Measurements from ENCODE around the gene CA9. TPM values are rescaled to one million over a fixed set of nuclear protein-coding genes. Genes with fewer than 3 reads are reported as not detected.

Gene CA9
- total and polyA plus RNA-seq, 2 donors from 2014 or later = 0.67 to 0.85 TPM

- peaks cover 32 to 99% (median 88%) of the 10 kb centered on the region in 3 donors for H3K36me3 ChIP-seq (ENCODE audit: control insufficient read depth in 2 of 3, insufficient read depth in 3 of 3, low read length in 3 of 3)
- no peaks in the 10 kb centered on the region for H3K4me1 ChIP-seq (ENCODE audit: control insufficient read depth in 2 of 3, insufficient read depth in 2 of 3, low read depth in 1 of 3, low read length in 3 of 3)
- no peaks in the 10 kb centered on the region for H3K27me3 ChIP-seq (ENCODE audit: control insufficient read depth, insufficient read depth, low read length)
- intact Hi-C loops (cut with DNase I) = no loop called here
- no peak for TF ChIP-seq CTCF (IDR thresholded peaks at IDR 0.05; ENCODE audit: borderline replicate concordance, extremely low read depth, insufficient read depth)
- H3K27ac ChIP-seq (ENCODE audit: low read depth in 2 of 2, low read length in 2 of 2) = no peak overlapping the region
- DNase-seq (no peak), FAIRE-seq (no peak)
- no peak overlapping the region for H3K9ac ChIP-seq (ENCODE audit: low read length in 3 of 3)
- H3K9me3 ChIP-seq (ENCODE audit: control insufficient read depth in 2 of 3, insufficient read depth in 1 of 3, low read length in 3 of 3) = no peaks in the 10 kb centered on the region
- H3K4me3 ChIP-seq (ENCODE audit: low read length in 3 of 3) = no peak overlapping the region
These were observed 45.8 kb downstream of the CA9 start for GRCh38 chr9:35719546-35719945.

- H3K4me1 ChIP-seq (ENCODE audit: control insufficient read depth in 2 of 3, insufficient read depth in 2 of 3, low read depth in 1 of 3, low read length in 3 of 3) = peaks cover 2 to 21% (median 18%) of the 10 kb centered on the region in 3 donors
- no peak for FAIRE-seq
- no peak overlapping the region for H3K4me3 ChIP-seq (ENCODE audit: low read length in 3 of 3)
- no peaks in the 10 kb centered on the region for H3K27me3 ChIP-seq (ENCODE audit: control insufficient read depth, insufficient read depth, low read length)
- no peak overlapping the region for H3K9ac ChIP-seq (ENCODE audit: low read length in 3 of 3)
- H3K9me3 ChIP-seq (ENCODE audit: control insufficient read depth in 2 of 3, insufficient read depth in 1 of 3, low read length in 3 of 3) = no peaks in the 10 kb centered on the region
- no peak for TF ChIP-seq CTCF (IDR thresholded peaks at IDR 0.05; ENCODE audit: borderline replicate concordance, extremely low read depth, insufficient read depth)
- no peak for DNase-seq
- intact Hi-C loops (cut with DNase I) = no loop called here
- H3K36me3 ChIP-seq (ENCODE audit: control insufficient read depth in 2 of 3, insufficient read depth in 3 of 3, low read length in 3 of 3) = peaks cover 29 to 68% (median 59%) of the 10 kb centered on the region in 3 donors
- H3K27ac ChIP-seq (ENCODE audit: low read depth in 2 of 2, low read length in 2 of 2) = no peak overlapping the region
These were observed 49.7 kb downstream of the CA9 start for GRCh38 chr9:35723426-35723825.

GRCh38 chr9:35723908-35724307 lies 50.2 kb downstream of the CA9 start:
- intact Hi-C loops (cut with DNase I) = no loop called here
- no peak for TF ChIP-seq CTCF (IDR thresholded peaks at IDR 0.05; ENCODE audit: borderline replicate concordance, extremely low read depth, insufficient read depth)
- FAIRE-seq (no peak), DNase-seq (no peak)
- Histone ChIP-seq H3K4me1 (ENCODE audit: control insufficient read depth in 2 of 3, insufficient read depth in 2 of 3, low read depth in 1 of 3, low read length in 3 of 3) (peaks cover 2 to 26% (median 21%) of the 10 kb centered on the region in 3 donors), H3K9ac (ENCODE audit: low read length in 3 of 3) (no peak overlapping the region), H3K27me3 (ENCODE audit: control insufficient read depth, insufficient read depth, low read length) (no peaks in the 10 kb centered on the region), H3K36me3 (ENCODE audit: control insufficient read depth in 2 of 3, insufficient read depth in 3 of 3, low read length in 3 of 3) (peaks cover 29 to 64% (median 54%) of the 10 kb centered on the region in 3 donors), H3K4me3 (ENCODE audit: low read length in 3 of 3) (no peak overlapping the region), H3K27ac (ENCODE audit: low read depth in 2 of 2, low read length in 2 of 2) (no peak overlapping the region), H3K9me3 (ENCODE audit: control insufficient read depth in 2 of 3, insufficient read depth in 1 of 3, low read length in 3 of 3) (no peaks in the 10 kb centered on the region)

- H3K27ac ChIP-seq (ENCODE audit: low read depth in 2 of 2, low read length in 2 of 2) = no peak overlapping the region
- H3K9me3 ChIP-seq (ENCODE audit: control insufficient read depth in 2 of 3, insufficient read depth in 1 of 3, low read length in 3 of 3) = no peaks in the 10 kb centered on the region
- no peak overlapping the region for H3K4me3 ChIP-seq (ENCODE audit: low read length in 3 of 3)
- H3K36me3 ChIP-seq (ENCODE audit: control insufficient read depth in 2 of 3, insufficient read depth in 3 of 3, low read length in 3 of 3) = peaks cover 21 to 49% (median 39%) of the 10 kb centered on the region in 3 donors
- peaks cover 3 to 40% (median 35%) of the 10 kb centered on the region in 3 donors for H3K4me1 ChIP-seq (ENCODE audit: control insufficient read depth in 2 of 3, insufficient read depth in 2 of 3, low read depth in 1 of 3, low read length in 3 of 3)
- DNase-seq = no peak
- FAIRE-seq = no peak
- TF ChIP-seq CTCF (IDR thresholded peaks at IDR 0.05; ENCODE audit: borderline replicate concordance, extremely low read depth, insufficient read depth) = no peak
- no peak overlapping the region for H3K9ac ChIP-seq (ENCODE audit: low read length in 3 of 3)
- H3K27me3 ChIP-seq (ENCODE audit: control insufficient read depth, insufficient read depth, low read length) = no peaks in the 10 kb centered on the region
- intact Hi-C loops (cut with DNase I) = no loop called here
These were observed 51.6 kb downstream of the CA9 start for GRCh38 chr9:35725362-35725761.

Measured in kidney (tissue), 14 donors.